GM12878 (cell line): ENCODE data around the gene ASB6. TPM values are rescaled to one million over a fixed set of nuclear protein-coding genes. Genes with fewer than 3 reads are reported as not detected.

ENCODE experiments used
- ATAC-seq: fragments of 200-7000 bp; cut with Tn5 transposase; 3 replicates; pipeline ENCODE4 v1.9.1; 2020; ENCODE audit warnings: mild to moderate bottlenecking, moderate library complexity
- BruUV-seq: library from RNA; stranded (reverse); fragments of 400-500 nt; replicated peaks from 2 replicates; lab custom pipeline; 2021; lab: Mats Ljungman, UMichigan
- CTCF ChIA-PET: fragments of 300-600 bp; sonication (Branson Sonifier 250); formaldehyde crosslinking; extraction: SDS; loops from one replicate; lab custom pipeline; 2021; ENCODE audit warnings: inconsistent platforms; lab: Yijun Ruan, JAX
- POLR2A ChIA-PET: fragments of 350-600 bp; formaldehyde crosslinking; extraction: SDS; loops from one replicate; lab custom pipeline; 2021; ENCODE audit warnings: inconsistent platforms; lab: Charles Lee
- RAD21 ChIA-PET: fragments of 300-600 bp; sonication (Branson Sonifier 250); formaldehyde crosslinking; loops from one replicate; lab custom pipeline; 2023; ENCODE audit warnings: antibody characterized with exemption; ENCODE audit not compliant: unreplicated experiment; lab: Charles Lee
- SMC1A ChIA-PET: fragments of 300-600 bp; sonication (Branson Sonifier 250); formaldehyde crosslinking; loops from one replicate; lab custom pipeline; 2023; ENCODE audit not compliant: unreplicated experiment, uncharacterized antibody; lab: Charles Lee
- DNase-seq: peaks from one replicate; pipeline ENCODE4 v3.0.0-alpha.2; 2011; ENCODE audit warnings: low read depth, low spot score
- FAIRE-seq: peaks from 3 replicates; lab custom pipeline; 2011; peaks lifted over from hg19 to GRCh38; lab: Jason Lieb, UNC
- H2AFZ ChIP-seq: 2 replicates; pipeline ENCODE4 v1.6.0; 2011; ENCODE audit warnings: low read depth, low read length, control low read depth; ENCODE audit not compliant: control insufficient read depth
- H3K27ac ChIP-seq: 2 replicates; pipeline ENCODE4 v1.5.1; 2011; ENCODE audit warnings: control low read depth; ENCODE audit not compliant: control insufficient read depth, insufficient read depth
- H3K27me3 ChIP-seq, 2 experiments: replicated peaks in 1 of 2; 2 replicates each; pipeline versions ENCODE4 v1.6.0 to v1.6.1; 2011; ENCODE audit warnings: low read length in 1 of 2; ENCODE audit not compliant: control insufficient read depth in 2 of 2, insufficient read depth in 2 of 2
- H3K36me3 ChIP-seq, 2 experiments: 2 replicates each; pipeline ENCODE4 v1.5.1; 2011; ENCODE audit warnings: low read length in 1 of 2; ENCODE audit not compliant: control insufficient read depth in 2 of 2, insufficient read depth in 2 of 2
- H3K4me1 ChIP-seq: 2 replicates; pipeline ENCODE4 v1.6.1; 2011; ENCODE audit warnings: mild to moderate bottlenecking, low read length, moderate library complexity, mixed read lengths; ENCODE audit not compliant: control insufficient read depth, insufficient read depth
- H3K4me2 ChIP-seq: 2 replicates; pipeline ENCODE4 v1.6.0; 2011; ENCODE audit warnings: control low read depth; ENCODE audit not compliant: control insufficient read depth, insufficient read depth
- H3K4me3 ChIP-seq: fragments of 200-600 bp; sonication (generic); 2 replicates; pipeline ENCODE4 v1.5.1; 2016
- H3K79me2 ChIP-seq: 2 replicates; pipeline ENCODE4 v1.6.0; 2011; ENCODE audit warnings: low read length; ENCODE audit not compliant: control insufficient read depth, insufficient read depth
- H3K9ac ChIP-seq: 2 replicates; pipeline ENCODE4 v1.8.0; 2011; ENCODE audit warnings: low read length, control low read depth, mixed read lengths; ENCODE audit not compliant: control insufficient read depth, insufficient read depth
- H3K9me3 ChIP-seq: replicated peaks from 3 replicates; pipeline ENCODE4 v1.5.1; 2011; ENCODE audit warnings: mild to moderate bottlenecking, low read length; ENCODE audit not compliant: control insufficient read depth, insufficient read depth
- H4K20me1 ChIP-seq: 2 replicates; pipeline ENCODE4 v1.6.0; 2011; ENCODE audit not compliant: control insufficient read depth, insufficient read depth
- CBFB ChIP-seq: IDR thresholded peaks from 2 replicates; pipeline ENCODE4 v1.6.1; 2016; ENCODE audit warnings: antibody characterized with exemption, low read depth
- CEBPB ChIP-seq, 2 experiments: fragments of 150-350 bp in 1 of 2; IDR thresholded peaks; 2 replicates each; pipeline ENCODE4 v1.6.1; 2012 to 2014; ENCODE audit warnings: low read depth in 2 of 2, low read length in 2 of 2, borderline replicate concordance in 1 of 2, inconsistent platforms in 1 of 2
- CREM ChIP-seq: IDR thresholded peaks from 2 replicates; pipeline ENCODE4 v1.6.1; 2014; ENCODE audit warnings: antibody characterized with exemption, low read depth
- E2F8 ChIP-seq: fragments of 450-650 bp; IDR thresholded peaks from 2 replicates; pipeline ENCODE4 v1.6.1; 2018; ENCODE audit warnings: mild to moderate bottlenecking, low read depth, moderate library complexity; ENCODE audit not compliant: partially characterized antibody
- LARP7 ChIP-seq: fragments of 450-650 bp; IDR thresholded peaks from 2 replicates; pipeline ENCODE4 v1.6.1; 2017; ENCODE audit warnings: mild to moderate bottlenecking
- PBX3 ChIP-seq: IDR thresholded peaks from 2 replicates; pipeline ENCODE4 v1.6.1; 2011; ENCODE audit warnings: mild to moderate bottlenecking, low read depth, low read length, moderate library complexity; ENCODE audit not compliant: insufficient replicate concordance
- PRDM15 ChIP-seq: fragments of 450-650 bp; formaldehyde crosslinking; IDR thresholded peaks from 2 replicates; pipeline ENCODE4 v1.4.0; 2020; ENCODE audit warnings: mild to moderate bottlenecking, moderate library complexity
- STAT3 ChIP-seq: IDR thresholded peaks from 2 replicates; pipeline ENCODE4 v1.6.1; 2011; ENCODE audit warnings: low read depth, low read length, improper control_type of control experiment
- WGBS: methylation state at CpG from one replicate; pipeline ENCODE4 v1.1.6; 2016; ENCODE audit warnings: low lambda C conversion rate; ENCODE audit not compliant: insufficient replicate concordance, insufficient coverage; ENCODE audit errors: missing lambda C conversion rate; 5-methylcytosine and 5-hydroxymethylcytosine counted together
- in situ Hi-C: fragments of 300-500 bp; cut with MboI; formaldehyde crosslinking; loops from 9 replicates; pipeline ENCODE4 v1.14.3; 2018; ENCODE audit warnings: mixed read lengths
- intact Hi-C: fragments of 100-400 bp; cut with micrococcal nuclease; formaldehyde crosslinking; loops from one replicate; pipeline ENCODE4 v1.14.2; 2022; ENCODE audit not compliant: unreplicated experiment
- polyA plus RNA-seq, 11 experiments: library from polyadenylated mRNA; depleted of rRNA in 4 of 11; unstranded in 6 of 11; stranded (reverse) in 5 of 11; fragments of >200 nt; fragmentation: Nextera tagmentation in 4 of 11; fragmentation: Illumina TruSeq in 1 of 11; extraction: Ambion mirVana in 4 of 11; extraction: Trizol in 1 of 11; gene quantifications; 1 replicate in 1 of 11; 2 replicates in 10 of 11; pipeline versions ENCODE4 v1.2.1 to v1.2.3, GENCODE V29; 2011 to 2016; ENCODE audit warnings: inconsistent platforms in 2 of 11, missing spikeins in 2 of 11, low read depth in 1 of 11
- total RNA-seq, 4 experiments: library from RNA; depleted of rRNA in 3 of 4; stranded (reverse); fragments of >200 nt in 3 of 4; fragmentation: Illumina TruSeq in 1 of 4; extraction: Trizol in 1 of 4; gene quantifications; 2 replicates each; pipeline versions ENCODE4 v1.2.1 to v1.2.3, GENCODE V29; 2013 to 2021

The ASB6 gene
- total and polyA plus RNA-seq, 10 of the 15 experiments (the other 5 are each of a cell fraction or from before 2014, with no cell fraction given): 0.80 to 18.2 (median 9.9) TPM

- TF ChIP-seq E2F8 (no peak), LARP7 (no peak), CEBPB (IDR thresholded peaks at IDR 0.05; ENCODE audit: borderline replicate concordance in 1 of 2, low read depth in 2 of 2, low read length in 2 of 2) (no peak), STAT3 (no peak)
These were observed 21.2 kb downstream of the ASB6 start, which contains the start of gene C9orf50 (continued) for GRCh38 chr9:129620669-129621295.

GRCh38 chr9:129619787-129620668 is 21.9 kb downstream of the ASB6 start:
- WGBS: 10% methylated on average over 35 of the region's 82 CpGs
- Histone ChIP-seq H3K27me3 (peaks cover 6 to 11% of the 10 kb centered on the region in 2 experiments), H3K4me1 (peaks cover 6% of the 10 kb centered on the region), H3K36me3 (no peaks in the 10 kb centered on the region), H3K4me3 (no peak overlapping the region), H3K4me2 (no peak overlapping the region), H2AFZ (no peak overlapping the region), H3K9me3 (no peaks in the 10 kb centered on the region), H4K20me1 (no peaks in the 10 kb centered on the region; the same call in 1 of the 2 replicates), H3K27ac (no peak overlapping the region), H3K9ac (no peak overlapping the region), H3K79me2 (no peaks in the 10 kb centered on the region)
- ATAC-seq (no peak), FAIRE-seq (no peak), DNase-seq (no peak)
- TF ChIP-seq CBFB: no peak
- TF ChIP-seq PBX3: no peak
- TF ChIP-seq CREM: no peak
- TF ChIP-seq PRDM15 (CRISPR knock-in tag): no peak
- no TSS peak for BruUV-seq
- POLR2A ChIA-PET: interaction anchor here (0.7 kb wide), 1 partner anchor 477 kb away, joined by 3 read pairs; no protein-coding TSS in a partner anchor
- SMC1A ChIA-PET: no interaction called here
- CTCF ChIA-PET: interaction anchor here (0.9 to 2.5 kb wide), 5 partner anchors 9 to 488 kb away, joined by 3 to 10 read pairs (median 8); no protein-coding TSS in a partner anchor
- RAD21 ChIA-PET: interaction anchor here (0.9 kb wide), 1 partner anchor 446 kb away, joined by 5 read pairs; no protein-coding TSS in a partner anchor
- intact Hi-C loops: loop anchor here (10.0 kb wide), 1 partner anchor 445 kb away; the partner anchor contains the start of gene IER5L
- in situ Hi-C loops: no loop called here
